ENCODE measurements around the gene TMEM260.

GRCh38 chr14:56562883-56563282, 16.7 kb upstream of the TMEM260 start:
- TF ChIP-seq ZNF70 (CRISPR knock-in tag; IDR thresholded peaks at IDR 0.05) (no peak), ZFP30 (CRISPR knock-in tag; IDR thresholded peaks at IDR 0.05) (no peak), PATZ1 (CRISPR knock-in tag; IDR thresholded peaks at IDR 0.05; ENCODE audit: borderline replicate concordance) (no peak), POU6F1 (CRISPR knock-in tag; IDR thresholded peaks at IDR 0.05; ENCODE audit: borderline replicate concordance, low read depth) (no peak), TCF4 (CRISPR knock-in tag; IDR thresholded peaks at IDR 0.05; ENCODE audit: borderline replicate concordance) (no peak), PPARA (CRISPR knock-in tag; IDR thresholded peaks at IDR 0.05; ENCODE audit: borderline replicate concordance) (no peak), TSHZ2 (CRISPR knock-in tag; IDR thresholded peaks at IDR 0.05) (no peak), TOX (CRISPR knock-in tag; IDR thresholded peaks at IDR 0.05; ENCODE audit: borderline replicate concordance) (no peak), SNAI2 (CRISPR knock-in tag; IDR thresholded peaks at IDR 0.05) (no peak), ZNF565 (CRISPR knock-in tag; conservative IDR thresholded peaks at IDR 0.05; ENCODE audit: low read depth) (no peak), RARB (CRISPR knock-in tag; IDR thresholded peaks at IDR 0.05) (no peak), ARNTL (CRISPR knock-in tag; IDR thresholded peaks at IDR 0.05; ENCODE audit: borderline replicate concordance, low read depth) (no peak), BACH2 (CRISPR knock-in tag; IDR thresholded peaks at IDR 0.05; ENCODE audit: borderline replicate concordance) (no peak), CREB5 (CRISPR knock-in tag; IDR thresholded peaks at IDR 0.05; ENCODE audit: low read depth) (no peak)

Measured in SK-N-SH treated with all-trans-retinoic acid at 6 μM for 48 hours (cell line).